GM18498 (cell line): Measurements from ENCODE around the gene DIAPH1.

ENCODE experiments used
- ATAC-seq: cut with Tn5 transposase; IDR thresholded peaks from one replicate; pipeline ENCODE4 v1.9.1; 2021; ENCODE audit warnings: mild to moderate bottlenecking, moderate library complexity; ENCODE audit not compliant: unreplicated experiment

The DIAPH1 gene

GRCh38 chr5:141640051-141640415 lies 21.2 kb upstream of the DIAPH1 start:
- no peak for ATAC-seq

GRCh38 chr5:141639357-141640050 lies 20.7 kb upstream of the DIAPH1 start:
- no peak for ATAC-seq

GRCh38 chr5:141638771-141639170 lies 20.0 kb upstream of the DIAPH1 start:
- ATAC-seq = no peak

- peak; percentile 26 for ATAC-seq
Observed at GRCh38 chr5:141637767-141638419, 19.1 kb upstream of the DIAPH1 start.

GRCh38 chr5:141637123-141637766 lies 18.4 kb upstream of the DIAPH1 start:
- ATAC-seq = peak; percentile 29

GRCh38 chr5:141636413-141637122 lies 17.8 kb upstream of the DIAPH1 start, which contains the start of the genes HDAC3 and RELL2:
HDAC3 (minus strand) TSS chr5:141636849; CDS start chr5:141636790, 59 bp downstream.
RELL2 (plus strand) TSS chr5:141636997; CDS start chr5:141638226, 1,229 bp downstream.
- peak; percentile 78 for ATAC-seq

GRCh38 chr5:141636106-141636412 lies 17.3 kb upstream of the DIAPH1 start:
- no peak for ATAC-seq

- no peak for ATAC-seq
Observed at GRCh38 chr5:141635646-141636045, 16.8 kb upstream of the DIAPH1 start.

- no peak for ATAC-seq
Observed at GRCh38 chr5:141634720-141635119, 15.9 kb upstream of the DIAPH1 start.

- peak; percentile 59 for ATAC-seq
Observed at GRCh38 chr5:141633871-141634561, 15.2 kb upstream of the DIAPH1 start.

GRCh38 chr5:141632650-141633049 lies 13.8 kb upstream of the DIAPH1 start:
- ATAC-seq = no peak

GRCh38 chr5:141630570-141631140 lies 11.9 kb upstream of the DIAPH1 start:
- no peak for ATAC-seq

GRCh38 chr5:141628175-141628788 lies 9.5 kb upstream of the DIAPH1 start:
- ATAC-seq = no peak

- ATAC-seq = no peak
Observed at GRCh38 chr5:141623611-141624010, 4.8 kb upstream of the DIAPH1 start.

GRCh38 chr5:141623186-141623585 lies 4.4 kb upstream of the DIAPH1 start:
- ATAC-seq = peak; percentile 56

GRCh38 chr5:141618030-141618803 lies 583 bp downstream of the DIAPH1 start:
- ATAC-seq = peak; percentile 33

- ATAC-seq = no peak
Observed at GRCh38 chr5:141617682-141618029, 1.1 kb downstream of the DIAPH1 start.

GRCh38 chr5:141617128-141617527 lies 1.7 kb downstream of the DIAPH1 start:
- no peak for ATAC-seq

GRCh38 chr5:141615991-141616720 lies 2.6 kb downstream of the DIAPH1 start:
- ATAC-seq = no peak
